HEK293T (cell line): ENCODE measurements around the gene NPC1L1.

Experiments
- BHLHE40 ChIP-seq: fragments of 450-650 bp; IDR thresholded peaks from 2 replicates; pipeline ENCODE4 v1.6.1; 2016; ENCODE audit warnings: mild to moderate bottlenecking, moderate library complexity, borderline replicate concordance
- FOXA1 ChIP-seq: fragments of 450-650 bp; IDR thresholded peaks from 2 replicates; pipeline ENCODE4 v1.6.1; 2016; ENCODE audit warnings: mild to moderate bottlenecking
- FOXM1 ChIP-seq: fragments of 450-650 bp; IDR thresholded peaks from 2 replicates; pipeline ENCODE4 v1.6.1; 2017; ENCODE audit warnings: mild to moderate bottlenecking, borderline replicate concordance
- HDGF ChIP-seq: fragments of 450-650 bp; IDR thresholded peaks from 2 replicates; pipeline ENCODE4 v1.6.1; 2017; ENCODE audit warnings: antibody characterized with exemption, borderline replicate concordance
- L3MBTL2 ChIP-seq: fragments of 450-650 bp; conservative IDR thresholded peaks from 2 replicates; pipeline ENCODE4 v1.6.1; 2016; ENCODE audit warnings: mild to moderate bottlenecking
- NFRKB ChIP-seq: fragments of 450-650 bp; IDR thresholded peaks from 2 replicates; pipeline ENCODE4 v1.6.1; 2016; ENCODE audit warnings: mild to moderate bottlenecking, moderate library complexity
- PKNOX1 ChIP-seq: fragments of 450-650 bp; IDR thresholded peaks from 2 replicates; pipeline ENCODE4 v1.6.1; 2016
- SP1 ChIP-seq: fragments of 450-650 bp; IDR thresholded peaks from 2 replicates; pipeline ENCODE4 v1.6.1; 2017
- ZNF384 ChIP-seq: fragments of 450-650 bp; IDR thresholded peaks from 2 replicates; pipeline ENCODE4 v1.6.1; 2016

- TF ChIP-seq FOXA1 (no peak), NFRKB (no peak), ZNF384 (no peak), BHLHE40 (no peak), HDGF (no peak), L3MBTL2 (no peak), PKNOX1 (no peak), SP1 (no peak), FOXM1 (no peak)
These were observed 26.8 kb upstream of the NPC1L1 start for GRCh38 chr7:44567884-44568283.
